GM21447 (cell line): ENCODE results near the gene RTCA.
"Not testable (repeated sequence)": the region's sequence is repeated elsewhere in the genome, so short reads cannot be mapped to it uniquely, and the experiment has no call there.

ENCODE experiments used
- ATAC-seq: cut with Tn5 transposase; IDR thresholded peaks from one replicate; pipeline ENCODE4 v1.9.1; 2021; ENCODE audit not compliant: unreplicated experiment

Gene RTCA

DNA sequence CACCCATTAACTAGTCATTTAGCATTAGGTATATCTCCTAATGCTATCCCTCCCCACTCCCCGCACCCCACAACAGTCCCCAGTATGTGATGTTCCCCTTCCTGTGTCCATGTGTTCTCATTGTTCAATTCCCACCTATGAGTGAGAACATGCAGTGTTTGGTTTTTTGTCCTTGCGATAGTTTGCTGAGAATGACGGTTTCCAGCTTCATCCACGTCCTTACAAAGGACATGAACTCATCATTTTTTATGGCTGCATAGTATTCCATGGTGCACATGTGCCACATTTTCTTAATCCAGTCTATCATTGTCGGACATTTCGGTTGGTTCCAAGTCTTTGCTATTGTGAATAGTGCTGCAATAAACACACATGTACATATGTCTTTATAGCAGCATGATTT is 7.6 kb upstream of the RTCA start:
- not testable (repeated sequence) for ATAC-seq

DNA sequence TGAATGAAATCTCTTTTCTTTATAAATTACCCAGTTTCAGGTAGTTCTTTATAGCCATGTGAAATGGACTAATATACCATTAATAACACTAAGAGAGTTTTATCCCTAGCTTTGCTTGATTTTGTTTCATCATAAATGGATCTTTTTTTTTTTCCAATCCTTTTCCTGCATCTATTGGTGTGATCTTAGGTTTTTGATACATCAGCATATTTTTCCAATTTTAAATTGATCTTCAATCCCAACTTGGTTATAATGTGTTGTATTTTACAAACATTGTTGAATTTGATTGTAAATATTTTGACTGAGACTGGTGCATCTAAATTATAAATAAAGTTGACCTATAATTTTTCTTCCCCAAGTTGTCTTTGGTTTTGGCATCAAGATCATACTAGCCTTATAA is 4.3 kb upstream of the RTCA start:
- no peak for ATAC-seq

GRCh38 chr1:100264081-100264480 is 1.9 kb upstream of the RTCA start:
- not testable (repeated sequence) for ATAC-seq

- ATAC-seq, result peak; percentile 23
Observed at GRCh38 chr1:100265562-100265930, 470 bp upstream of the RTCA start.

DNA sequence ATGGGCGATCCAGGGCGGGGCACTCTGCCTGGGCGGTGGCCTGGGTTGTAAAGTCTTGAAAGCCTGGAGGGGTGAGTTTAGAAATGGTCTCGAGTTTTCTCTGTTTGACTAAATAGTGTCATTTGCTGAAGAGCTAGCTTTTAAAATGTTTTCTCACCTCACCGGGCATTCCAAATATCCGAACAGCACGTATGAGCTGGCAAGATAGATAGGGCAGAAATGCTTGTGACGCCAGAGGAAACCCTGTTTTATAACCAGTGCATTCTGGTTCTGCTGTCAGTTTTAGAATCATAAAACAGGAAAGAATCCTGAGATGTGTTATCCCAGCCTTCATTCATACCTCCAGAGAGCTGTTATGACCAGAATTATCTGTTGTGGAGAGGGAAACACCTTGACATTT is 725 bp downstream of the RTCA start:
- peak; percentile 29 for ATAC-seq

- no peak for ATAC-seq
Observed at GRCh38 chr1:100267284-100267683, 1.3 kb downstream of the RTCA start.

GRCh38 chr1:100268202-100268601 is 2.2 kb downstream of the RTCA start:
- no peak for ATAC-seq

- ATAC-seq, result no peak
Observed at GRCh38 chr1:100277866-100278265, 11.8 kb downstream of the RTCA start.

- ATAC-seq, result no peak
Observed at GRCh38 chr1:100279358-100279923, 13.4 kb downstream of the RTCA start.

- ATAC-seq, result no peak
Observed at GRCh38 chr1:100279954-100280682, 14.1 kb downstream of the RTCA start.

- no peak for ATAC-seq
Observed at GRCh38 chr1:100284591-100284990, 18.6 kb downstream of the RTCA start.

DNA sequence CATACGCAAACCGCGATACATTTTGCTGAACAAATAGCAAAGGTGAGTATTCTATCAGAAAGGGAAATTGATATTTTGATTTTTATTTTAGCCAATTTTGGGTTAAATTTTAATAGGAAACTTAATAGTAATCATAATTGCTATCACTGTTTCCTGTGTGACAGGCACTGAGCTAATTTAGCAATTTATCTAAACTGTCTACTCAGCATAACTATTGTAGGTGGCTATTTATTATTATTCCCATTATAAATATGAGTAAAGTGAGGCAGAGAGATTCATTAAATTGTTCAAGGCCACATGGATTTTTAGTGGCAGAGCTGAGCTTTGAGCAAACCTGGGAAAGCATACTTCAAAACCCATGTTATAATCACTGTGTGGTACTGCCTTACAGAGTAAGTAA is 21.1 kb downstream of the RTCA start:
- no peak for ATAC-seq

GRCh38 chr1:100290291-100290690 is 24.3 kb downstream of the RTCA start:
- no peak for ATAC-seq

- ATAC-seq, result no peak
Observed at GRCh38 chr1:100292711-100293110, 26.7 kb downstream of the RTCA start.

DNA sequence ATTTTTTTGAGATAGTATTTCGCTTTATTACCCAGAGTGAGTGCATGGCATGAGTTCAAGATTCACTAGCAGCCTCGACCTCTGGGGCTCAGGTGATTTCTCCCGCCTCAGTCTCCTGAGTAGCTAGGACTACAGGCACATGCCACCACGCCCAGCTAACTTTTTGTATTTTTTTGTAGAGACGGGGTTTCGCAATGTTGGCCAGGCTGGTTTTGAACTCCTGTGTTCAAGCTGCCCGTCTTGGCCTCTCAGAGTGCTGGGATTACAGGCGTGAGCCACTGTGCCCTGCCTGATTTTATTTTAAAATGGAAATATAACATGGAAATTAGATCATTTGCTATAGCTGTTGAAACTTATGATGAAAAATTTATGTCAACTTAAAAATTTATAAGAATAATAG is 30.1 kb downstream of the RTCA start:
- no peak for ATAC-seq

DNA sequence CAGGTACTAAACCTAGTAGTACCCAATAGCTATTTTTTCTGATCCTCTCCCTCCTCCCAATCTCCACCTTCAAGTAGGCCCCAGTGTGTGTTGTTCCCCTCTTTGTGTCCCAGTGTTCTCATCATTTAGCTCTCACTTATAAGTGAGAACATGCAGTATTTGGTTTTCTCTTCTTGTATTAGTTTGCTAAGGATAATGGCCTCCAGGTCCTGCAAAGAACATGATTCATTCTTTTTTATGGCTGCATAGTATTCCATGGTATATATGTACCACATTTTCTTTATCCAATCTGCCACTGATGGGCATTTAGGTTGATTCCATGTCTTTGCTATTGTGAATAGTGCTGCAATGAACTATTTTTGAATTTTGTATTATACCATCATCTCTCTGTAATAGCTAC is 31.0 kb downstream of the RTCA start:
- ATAC-seq, result not testable (repeated sequence)

- ATAC-seq, result no peak
Observed at GRCh38 chr1:100298512-100298911, 32.5 kb downstream of the RTCA start.

DNA sequence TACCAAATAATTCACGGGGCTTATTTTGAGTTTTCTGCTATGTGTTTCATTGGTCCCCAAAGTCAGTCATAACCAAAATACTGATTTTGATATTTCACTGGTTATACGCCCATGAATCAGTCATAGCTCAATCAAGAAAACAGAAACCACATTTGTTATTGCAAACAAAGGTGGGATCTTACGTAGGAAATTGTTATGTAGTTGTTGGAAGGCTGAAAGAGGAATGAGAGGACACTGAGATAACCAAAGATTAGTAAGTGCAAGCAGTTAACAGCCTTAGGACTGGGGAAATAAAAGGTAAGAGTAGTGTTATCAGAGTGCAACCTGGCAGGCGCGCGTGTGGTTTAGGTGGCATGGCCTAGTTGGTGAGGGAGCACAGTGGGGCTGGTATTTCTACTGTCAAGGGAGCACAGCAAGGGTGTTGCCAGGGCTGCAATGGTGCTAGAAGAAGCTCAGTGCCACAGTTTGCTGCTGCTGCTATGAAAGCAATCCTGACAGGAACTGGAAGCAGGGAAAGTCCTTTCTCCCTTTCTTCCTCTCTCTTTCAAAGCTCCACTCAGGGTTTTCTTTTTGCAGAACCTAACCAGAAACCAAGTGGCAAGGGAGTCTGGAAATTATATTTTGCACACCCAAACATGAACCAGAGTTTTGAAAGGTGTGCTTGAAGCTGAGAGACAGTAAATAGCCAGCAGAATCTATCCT is 33.7 kb downstream of the RTCA start:
- ATAC-seq, result no peak

DNA sequence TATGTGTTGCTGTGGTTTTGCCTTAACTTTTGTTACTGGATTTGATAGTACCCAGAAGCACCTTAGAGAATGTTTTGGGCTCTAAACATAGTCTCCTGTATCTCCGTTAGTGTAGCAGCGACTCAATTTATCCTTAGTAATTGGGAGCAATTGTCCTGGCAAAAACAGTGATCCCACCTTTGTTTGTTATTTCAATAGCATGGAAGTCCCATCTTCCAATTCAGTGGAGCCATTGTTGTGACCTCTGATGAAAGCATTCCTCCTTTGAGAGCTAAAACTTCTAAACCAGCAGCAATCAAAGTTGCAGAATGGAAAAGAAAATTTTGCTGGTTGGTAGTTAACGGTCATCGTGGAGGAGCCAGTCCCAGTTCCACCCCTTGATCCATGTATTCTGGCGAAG is 34.7 kb downstream of the RTCA start:
- ATAC-seq, result no peak

GRCh38 chr1:100302739-100303138 is 36.7 kb downstream of the RTCA start:
- ATAC-seq, result no peak

DNA sequence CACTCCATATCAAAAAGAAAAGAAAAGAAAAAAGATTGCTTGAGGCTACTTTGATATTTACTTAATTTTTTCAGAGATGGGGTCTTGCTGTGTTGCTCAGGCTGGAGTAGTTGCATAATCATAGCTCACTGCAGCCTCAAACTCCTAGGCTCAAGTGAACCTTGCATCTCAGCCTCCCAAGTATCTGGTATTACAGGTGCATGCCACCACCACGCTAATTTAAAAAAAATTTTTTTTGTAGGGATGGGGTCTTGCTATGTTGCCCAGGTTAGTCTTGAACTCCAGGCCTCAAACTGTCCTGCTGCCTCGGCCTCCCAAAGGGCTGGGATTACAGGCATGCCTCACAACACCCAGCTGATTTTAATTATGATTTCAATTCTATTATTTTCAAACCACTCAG is 38.2 kb downstream of the RTCA start:
- ATAC-seq, result no peak

DNA sequence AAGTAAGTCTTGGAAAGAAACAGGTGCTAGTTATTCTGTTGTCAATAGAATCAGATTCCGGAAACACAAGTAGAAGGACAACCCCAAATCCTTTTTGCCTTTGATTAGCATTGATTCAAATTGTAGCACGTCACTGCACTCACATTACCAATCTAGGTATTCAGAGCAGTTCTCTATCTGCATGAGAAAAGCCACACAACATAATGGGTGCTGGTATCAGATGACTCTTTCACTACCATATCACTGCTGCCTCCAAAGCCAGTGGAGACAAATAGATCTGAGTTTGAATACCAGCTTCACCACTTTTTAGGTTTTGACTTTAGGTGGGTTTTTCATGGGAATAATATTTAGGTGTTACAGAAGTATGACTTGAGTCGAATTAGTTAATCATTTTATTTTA is 38.9 kb downstream of the RTCA start:
- ATAC-seq, result no peak
